HEK293 (cell line): Measurements from ENCODE around the gene DROSHA.

Experiments
- CTCF ChIA-PET: fragments of 350-600 bp; formaldehyde crosslinking; extraction: SDS; loops from one replicate; lab custom pipeline; 2021; ENCODE audit warnings: antibody characterized with exemption; lab: Yijun Ruan, JAX
- POLR2A ChIA-PET: fragments of 300-600 bp; formaldehyde crosslinking; extraction: SDS; loops from one replicate; lab custom pipeline; 2020; ENCODE audit warnings: antibody characterized with exemption, inconsistent platforms; lab: Yijun Ruan, JAX
- H3K27ac ChIP-seq: fragments of 200-500 bp; sonication (Bioruptor generic); 2 replicates; pipeline ENCODE4 v1.5.1; 2014; ENCODE audit warnings: low read depth, low read length, control low read depth, inconsistent platforms; ENCODE audit errors: extremely low read depth
- H3K36me3 ChIP-seq, 2 experiments: fragments of 200-500 bp in 1 of 2; sonication (Bioruptor generic) in 1 of 2; 1 replicate in 1 of 2; 2 replicates in 1 of 2; pipeline ENCODE4 v1.5.1; 2014 to 2017; ENCODE audit warnings: inconsistent platforms in 2 of 2, low read length in 2 of 2; ENCODE audit not compliant: control insufficient read depth in 2 of 2, insufficient read depth in 1 of 2
- H3K4me1 ChIP-seq: fragments of 200-500 bp; sonication (Bioruptor generic); 2 replicates; pipeline ENCODE4 v1.5.1; 2014; ENCODE audit warnings: mild to moderate bottlenecking, low read length, inconsistent platforms; ENCODE audit not compliant: control insufficient read depth, insufficient read depth
- H3K4me3 ChIP-seq: 2 replicates; pipeline ENCODE4 v1.5.1; 2011; ENCODE audit warnings: low read depth, mild to moderate bottlenecking, control low read depth, low read length, moderate library complexity
- H3K9me3 ChIP-seq: fragments of 200-500 bp; sonication (Bioruptor generic); 2 replicates; pipeline ENCODE4 v1.5.1; 2014; ENCODE audit warnings: low read depth, low read length, inconsistent platforms; ENCODE audit not compliant: control insufficient read depth, insufficient read depth
- FEZF1 ChIP-seq: fragments of 450-650 bp; formaldehyde crosslinking; IDR thresholded peaks from 2 replicates; pipeline ENCODE4 v1.5.1; 2016; ENCODE audit warnings: missing biosample characterization, missing genetic modification characterization
- SP2 ChIP-seq: fragments of 450-650 bp; formaldehyde crosslinking; IDR thresholded peaks from 2 replicates; pipeline ENCODE4 v1.5.1; 2016; ENCODE audit warnings: missing biosample characterization, missing genetic modification characterization
- SP3 ChIP-seq: fragments of 450-650 bp; formaldehyde crosslinking; IDR thresholded peaks from 2 replicates; pipeline ENCODE4 v1.5.1; 2016; ENCODE audit warnings: missing biosample characterization, missing genetic modification characterization
- WT1 ChIP-seq: fragments of 450-650 bp; formaldehyde crosslinking; IDR thresholded peaks from 2 replicates; pipeline ENCODE4 v1.5.1; 2016; ENCODE audit warnings: missing biosample characterization, missing genetic modification characterization
- ZFHX2 ChIP-seq: fragments of 450-650 bp; formaldehyde crosslinking; conservative IDR thresholded peaks from 2 replicates; pipeline ENCODE4 v1.5.1; 2016; ENCODE audit warnings: missing biosample characterization, missing genetic modification characterization
- ZNF302 ChIP-seq: fragments of 450-650 bp; formaldehyde crosslinking; IDR thresholded peaks from 2 replicates; pipeline ENCODE4 v1.5.1; 2016; ENCODE audit warnings: missing biosample characterization, missing genetic modification characterization, low read depth
- ZNF416 ChIP-seq: fragments of 450-650 bp; formaldehyde crosslinking; IDR thresholded peaks from 2 replicates; pipeline ENCODE4 v1.5.1; 2016; ENCODE audit warnings: missing biosample characterization, missing genetic modification characterization
- ZNF48 ChIP-seq: fragments of 450-650 bp; formaldehyde crosslinking; IDR thresholded peaks from 2 replicates; pipeline ENCODE4 v1.5.1; 2016; ENCODE audit warnings: missing biosample characterization, missing genetic modification characterization
- ZNF510 ChIP-seq: fragments of 450-650 bp; formaldehyde crosslinking; IDR thresholded peaks from 2 replicates; pipeline ENCODE4 v1.5.1; 2018; ENCODE audit warnings: mild to moderate bottlenecking, missing genetic modification characterization, missing biosample characterization; ENCODE audit not compliant: insufficient replicate concordance
- ZNF529 ChIP-seq: fragments of 450-650 bp; formaldehyde crosslinking; IDR thresholded peaks from 2 replicates; pipeline ENCODE4 v1.5.1; 2017; ENCODE audit warnings: missing genetic modification characterization, missing biosample characterization; ENCODE audit not compliant: insufficient replicate concordance
- ZNF530 ChIP-seq: fragments of 450-650 bp; formaldehyde crosslinking; IDR thresholded peaks from 2 replicates; pipeline ENCODE4 v1.5.1; 2016; ENCODE audit warnings: low read depth, missing biosample characterization, missing genetic modification characterization
- ZNF549 ChIP-seq: fragments of 450-650 bp; IDR thresholded peaks from 2 replicates; pipeline ENCODE4 v1.5.1; 2018; ENCODE audit warnings: missing biosample characterization, missing genetic modification characterization, mild to moderate bottlenecking, inconsistent platforms, moderate library complexity
- ZNF624 ChIP-seq: fragments of 450-650 bp; formaldehyde crosslinking; IDR thresholded peaks from 2 replicates; pipeline ENCODE4 v1.5.1; 2017; ENCODE audit warnings: missing biosample characterization, missing genetic modification characterization
- ZNF768 ChIP-seq: fragments of 450-650 bp; formaldehyde crosslinking; IDR thresholded peaks from 2 replicates; pipeline ENCODE4 v1.5.1; 2018; ENCODE audit warnings: missing biosample characterization, mild to moderate bottlenecking, missing genetic modification characterization
- TF ChIP-seq, protein P1 (sequence below): fragments of 450-650 bp; formaldehyde crosslinking; optimal IDR thresholded peaks from 2 replicates; pipeline ENCODE3; 2016; ENCODE audit warnings: missing biosample characterization, mild to moderate bottlenecking, missing genetic modification characterization
- TF ChIP-seq, protein P2 (sequence below): fragments of 450-650 bp; formaldehyde crosslinking; IDR thresholded peaks from 2 replicates; pipeline ENCODE4 v1.5.1; 2016; ENCODE audit warnings: missing biosample characterization, missing genetic modification characterization
- TF ChIP-seq, protein P3 (sequence below): fragments of 450-650 bp; formaldehyde crosslinking; IDR thresholded peaks from 2 replicates; pipeline ENCODE4 v1.5.1; 2016; ENCODE audit warnings: missing biosample characterization, missing genetic modification characterization
- TF ChIP-seq, protein P4 (sequence below): fragments of 450-650 bp; formaldehyde crosslinking; IDR thresholded peaks from 2 replicates; pipeline ENCODE4 v1.5.1; 2017; ENCODE audit warnings: missing biosample characterization, missing genetic modification characterization

The DROSHA gene

DNA sequence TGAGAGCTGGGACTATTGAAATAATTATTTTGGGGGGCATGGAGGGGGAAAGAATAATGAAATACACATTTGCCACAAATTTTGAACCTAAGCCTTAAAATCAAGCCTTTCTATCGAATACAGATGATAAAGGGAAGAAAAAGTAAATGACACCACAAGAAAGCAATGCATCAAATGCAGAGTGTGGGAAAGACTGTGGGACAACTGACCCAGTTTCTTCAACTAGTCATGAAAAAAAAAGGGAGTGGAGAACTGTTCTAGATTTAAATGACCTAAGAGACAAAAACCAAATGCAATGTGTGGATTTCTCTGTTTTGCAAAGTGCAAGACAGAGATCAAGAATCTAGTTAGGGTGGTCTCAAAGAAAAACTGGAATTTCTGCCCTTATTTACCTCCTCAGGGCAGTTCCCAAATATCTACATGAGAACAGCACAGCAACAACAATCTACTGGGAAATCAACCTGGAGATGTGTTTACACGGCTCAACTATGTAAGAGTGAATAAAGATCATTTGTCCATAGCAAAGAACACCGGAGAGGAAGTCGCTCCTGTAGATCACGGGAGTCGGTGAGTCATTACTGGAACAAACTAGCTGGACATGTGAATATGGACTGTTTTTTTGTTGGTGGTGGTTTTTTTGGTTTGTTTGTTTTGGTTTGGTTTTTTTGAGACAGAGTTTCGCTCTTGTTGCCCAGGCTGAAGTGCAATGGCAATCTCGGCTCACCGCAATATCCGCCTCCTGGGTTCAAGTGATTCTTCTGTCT, 145.9 kb downstream of the DROSHA start:
- Histone ChIP-seq H3K36me3 (no peaks in the 10 kb centered on the region), H3K4me1 (peaks cover 3% of the 10 kb centered on the region; the same call in 1 of the 2 replicates), H3K4me3 (no peak overlapping the region), H3K9me3 (no peaks in the 10 kb centered on the region), H3K27ac (no peak overlapping the region)
- TF ChIP-seq WT1 (tag by site-specific recombination), result no peak
- no peak for TF ChIP-seq ZNF510
- TF ChIP-seq ZNF768 (tag by site-specific recombination), result no peak
- no peak for TF ChIP-seq SP3
- TF ChIP-seq, protein P1, sequence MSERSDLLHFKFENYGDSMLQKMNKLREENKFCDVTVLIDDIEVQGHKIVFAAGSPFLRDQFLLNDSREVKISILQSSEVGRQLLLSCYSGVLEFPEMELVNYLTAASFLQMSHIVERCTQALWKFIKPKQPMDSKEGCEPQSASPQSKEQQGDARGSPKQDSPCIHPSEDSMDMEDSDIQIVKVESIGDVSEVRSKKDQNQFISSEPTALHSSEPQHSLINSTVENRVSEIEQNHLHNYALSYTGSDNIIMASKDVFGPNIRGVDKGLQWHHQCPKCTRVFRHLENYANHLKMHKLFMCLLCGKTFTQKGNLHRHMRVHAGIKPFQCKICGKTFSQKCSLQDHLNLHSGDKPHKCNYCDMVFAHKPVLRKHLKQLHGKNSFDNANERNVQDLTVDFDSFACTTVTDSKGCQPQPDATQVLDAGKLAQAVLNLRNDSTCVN (tag by site-specific recombination), result no peak
- no peak for TF ChIP-seq SP2 (tag by site-specific recombination)
- TF ChIP-seq ZFHX2 (tag by site-specific recombination), result no peak
- TF ChIP-seq, protein P2, sequence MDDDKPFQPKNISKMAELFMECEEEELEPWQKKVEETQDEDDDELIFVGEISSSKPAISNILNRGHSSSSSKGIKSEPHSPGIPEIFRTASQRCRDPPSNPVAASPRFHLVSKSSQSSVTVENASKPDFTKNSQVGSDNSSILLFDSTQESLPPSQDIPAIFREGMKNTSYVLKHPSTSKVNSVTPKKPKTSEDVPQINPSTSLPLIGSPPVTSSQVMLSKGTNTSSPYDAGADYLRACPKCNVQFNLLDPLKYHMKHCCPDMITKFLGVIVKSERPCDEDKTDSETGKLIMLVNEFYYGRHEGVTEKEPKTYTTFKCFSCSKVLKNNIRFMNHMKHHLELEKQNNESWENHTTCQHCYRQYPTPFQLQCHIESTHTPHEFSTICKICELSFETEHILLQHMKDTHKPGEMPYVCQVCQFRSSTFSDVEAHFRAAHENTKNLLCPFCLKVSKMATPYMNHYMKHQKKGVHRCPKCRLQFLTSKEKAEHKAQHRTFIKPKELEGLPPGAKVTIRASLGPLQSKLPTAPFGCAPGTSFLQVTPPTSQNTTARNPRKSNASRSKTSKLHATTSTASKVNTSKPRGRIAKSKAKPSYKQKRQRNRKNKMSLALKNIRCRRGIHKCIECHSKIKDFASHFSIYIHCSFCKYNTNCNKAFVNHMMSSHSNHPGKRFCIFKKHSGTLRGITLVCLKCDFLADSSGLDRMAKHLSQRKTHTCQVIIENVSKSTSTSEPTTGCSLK (tag by site-specific recombination), result no peak
- TF ChIP-seq ZNF624, result no peak
- no peak for TF ChIP-seq ZNF529 (tag by site-specific recombination)
- TF ChIP-seq FEZF1 (tag by site-specific recombination), result no peak
- TF ChIP-seq ZNF530, result no peak
- CTCF ChIA-PET, result no interaction called here
- POLR2A ChIA-PET, result no interaction called here

DNA sequence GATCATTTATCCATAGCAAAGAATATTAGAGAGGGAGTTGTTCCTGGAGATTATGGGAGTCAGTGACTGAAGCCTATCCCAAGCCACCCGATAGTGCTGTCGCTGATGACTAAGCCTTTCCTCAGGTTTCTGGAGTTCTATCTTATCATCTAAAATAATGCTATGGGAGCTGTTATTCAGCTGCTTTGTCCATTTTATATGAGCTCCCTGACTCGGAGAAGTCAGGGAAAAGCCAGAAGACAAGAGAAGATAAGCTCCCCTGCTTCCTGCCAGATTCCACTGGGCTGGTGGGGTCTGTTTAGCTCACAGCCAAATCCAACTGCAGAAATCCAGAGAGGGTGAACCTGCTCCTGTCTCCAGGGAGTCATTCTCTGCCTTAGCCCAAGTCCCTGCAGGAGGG, 148.2 kb downstream of the DROSHA start:
- H3K36me3 ChIP-seq, result no peaks in the 10 kb centered on the region
- ChIA-PET POLR2A (no interaction called here), CTCF (interaction anchor here (1.6 kb wide), 1 partner anchor 114 kb away, joined by 4 read pairs; no protein-coding TSS in a partner anchor)
- no peak overlapping the region for H3K27ac ChIP-seq
- no peaks in the 10 kb centered on the region for H3K9me3 ChIP-seq
- TF ChIP-seq, protein P3, sequence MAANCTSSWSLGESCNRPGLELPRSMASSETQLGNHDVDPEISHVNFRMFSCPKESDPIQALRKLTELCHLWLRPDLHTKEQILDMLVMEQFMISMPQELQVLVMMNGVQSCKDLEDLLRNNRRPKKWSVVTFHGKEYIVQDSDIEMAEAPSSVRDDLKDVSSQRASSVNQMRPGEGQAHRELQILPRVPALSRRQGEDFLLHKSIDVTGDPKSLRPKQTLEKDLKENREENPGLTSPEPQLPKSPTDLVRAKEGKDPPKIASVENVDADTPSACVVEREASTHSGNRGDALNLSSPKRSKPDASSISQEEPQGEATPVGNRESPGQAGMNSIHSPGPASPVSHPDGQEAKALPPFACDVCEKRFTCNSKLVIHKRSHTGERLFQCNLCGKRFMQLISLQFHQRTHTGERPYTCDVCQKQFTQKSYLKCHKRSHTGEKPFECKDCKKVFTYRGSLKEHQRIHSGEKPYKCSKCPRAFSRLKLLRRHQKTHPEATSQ (tag by site-specific recombination), result no peak
- TF ChIP-seq ZNF549 (tag by site-specific recombination) (no peak), ZNF416 (tag by site-specific recombination) (no peak), ZNF48 (tag by site-specific recombination) (no peak), ZNF302 (tag by site-specific recombination) (no peak)
- TF ChIP-seq, protein P4, sequence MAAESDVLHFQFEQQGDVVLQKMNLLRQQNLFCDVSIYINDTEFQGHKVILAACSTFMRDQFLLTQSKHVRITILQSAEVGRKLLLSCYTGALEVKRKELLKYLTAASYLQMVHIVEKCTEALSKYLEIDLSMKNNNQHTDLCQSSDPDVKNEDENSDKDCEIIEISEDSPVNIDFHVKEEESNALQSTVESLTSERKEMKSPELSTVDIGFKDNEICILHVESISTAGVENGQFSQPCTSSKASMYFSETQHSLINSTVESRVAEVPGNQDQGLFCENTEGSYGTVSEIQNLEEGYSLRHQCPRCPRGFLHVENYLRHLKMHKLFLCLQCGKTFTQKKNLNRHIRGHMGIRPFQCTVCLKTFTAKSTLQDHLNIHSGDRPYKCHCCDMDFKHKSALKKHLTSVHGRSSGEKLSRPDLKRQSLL (tag by site-specific recombination), result no peak
- H3K4me3 ChIP-seq, result no peak overlapping the region
- peaks cover 3% of the 10 kb centered on the region; the same call in 1 of the 2 replicates for H3K4me1 ChIP-seq
